Activated CD4-positive, alpha-beta T cell treated with anti-CD3 and anti-CD28 coated beads, Interleukin-2, amount 50 U/mL, for 24 hours (primary cell): Measurements from ENCODE around the gene SPHK1.
"Not testable (repeated sequence)": the region's sequence is repeated elsewhere in the genome, so short reads cannot be mapped to it uniquely, and the experiment has no call there.

ENCODE experiments used
- DNase-seq, 2 donors: peaks; one replicate each; pipeline ENCODE4 v3.0.0-alpha.2; 2020; ENCODE audit warnings: low read depth in 1 of 2, low spot score in 1 of 2

SPHK1 gene

GRCh38 chr17:76384222-76384986, at the start of gene SPHK1:
Gene SPHK1, plus strand, starts transcription at chr17:76384609. Its CDS starts 1,036 bp downstream, at chr17:76385645.
- DNase-seq = peak; percentile 27 to 30

GRCh38 chr17:76335716-76336381, 48.6 kb upstream of the SPHK1 start:
- DNase-seq = no peak

- no peak for DNase-seq
Measured at GRCh38 chr17:76336756-76337412, 47.5 kb upstream of the SPHK1 start.

- no peak for DNase-seq
Measured at GRCh38 chr17:76337413-76337777, 47.0 kb upstream of the SPHK1 start.

- no peak for DNase-seq
Measured at GRCh38 chr17:76341301-76341700, 43.1 kb upstream of the SPHK1 start.

- no peak for DNase-seq
Measured at GRCh38 chr17:76343106-76343505, 41.3 kb upstream of the SPHK1 start.

GRCh38 chr17:76345377-76345974, 38.9 kb upstream of the SPHK1 start:
- DNase-seq = no peak

- DNase-seq = not testable (repeated sequence)
Measured at GRCh38 chr17:76346936-76347335, 37.5 kb upstream of the SPHK1 start.

- DNase-seq = no peak
Measured at GRCh38 chr17:76350463-76350862, 33.9 kb upstream of the SPHK1 start.

GRCh38 chr17:76351526-76352071, 32.8 kb upstream of the SPHK1 start:
- no peak for DNase-seq

GRCh38 chr17:76353004-76353598, 31.3 kb upstream of the SPHK1 start:
- no peak for DNase-seq

- peak; percentile 72 to 75 for DNase-seq
Measured at GRCh38 chr17:76353599-76354316, 30.7 kb upstream of the SPHK1 start, which contains the start of gene PRPSAP1. Gene PRPSAP1, minus strand, starts transcription at chr17:76353916. Its CDS starts 213 bp downstream, at chr17:76353703.

GRCh38 chr17:76354317-76354729, 30.1 kb upstream of the SPHK1 start:
- no peak for DNase-seq

- no peak for DNase-seq
Measured at GRCh38 chr17:76354747-76355310, 29.6 kb upstream of the SPHK1 start.

- DNase-seq = no peak
Measured at GRCh38 chr17:76356803-76357456, 27.5 kb upstream of the SPHK1 start.

GRCh38 chr17:76357597-76358158, 26.7 kb upstream of the SPHK1 start:
- no peak for DNase-seq

- DNase-seq = no peak
Measured at GRCh38 chr17:76359375-76359774, 25.0 kb upstream of the SPHK1 start.

GRCh38 chr17:76359776-76360175, 24.6 kb upstream of the SPHK1 start:
- DNase-seq = not testable (repeated sequence)

GRCh38 chr17:76360461-76360860, 23.9 kb upstream of the SPHK1 start:
- DNase-seq = no peak
